Measurements from ENCODE around the gene MACROD2. TPM values are rescaled to one million over a fixed set of nuclear protein-coding genes. Genes with fewer than 3 reads are reported as not detected.

Gene MACROD2
- polyA plus RNA-seq, 1 donor (not counting 4 experiments of a cell fraction or from before 2014, with no cell fraction given), result 0.71 TPM

GRCh38 chr20:14570811-14571210 is 575.5 kb downstream of the MACROD2 start:
- Histone ChIP-seq H3K9me1 (ENCODE audit: control insufficient read depth, extremely low read depth, insufficient read depth, low read length) (peaks cover 2% of the 10 kb centered on the region), H3K79me2 (ENCODE audit: control insufficient read depth, insufficient read depth, low read length) (no peaks in the 10 kb centered on the region), H3K36me3 (ENCODE audit: control insufficient read depth in 2 of 2, extremely low read depth in 1 of 2, insufficient read depth in 2 of 2, low read length in 2 of 2) (no peaks in the 10 kb centered on the region), H4K20me1 (ENCODE audit: control insufficient read depth, extremely low read depth, insufficient read depth, low read length) (no peaks in the 10 kb centered on the region), H3K27ac (ENCODE audit: control insufficient read depth, insufficient read depth, low read length) (no peak overlapping the region), H3K4me3 (ENCODE audit: control insufficient read depth in 2 of 3, extremely low read depth in 1 of 3, insufficient read depth in 2 of 3, low read depth in 1 of 3, low read length in 3 of 3) (no peak overlapping the region), H3K9me3 (ENCODE audit: control insufficient read depth, low read depth, low read length) (no peaks in the 10 kb centered on the region), H3K27me3 (ENCODE audit: control insufficient read depth, extremely low read depth, insufficient read depth, low read length) (no peaks in the 10 kb centered on the region), H3K4me1 (ENCODE audit: control insufficient read depth, extremely low read depth, insufficient read depth, low read length) (peaks cover 12% of the 10 kb centered on the region), H2AFZ (ENCODE audit: control insufficient read depth, low read length) (no peak overlapping the region), H3K4me2 (ENCODE audit: control insufficient read depth, extremely low read depth, insufficient read depth, low read depth, low read length) (no peak overlapping the region), H3K9ac (ENCODE audit: control insufficient read depth, extremely low read depth, insufficient read depth, low read length) (no peak overlapping the region)
- FAIRE-seq, result no peak
- dilution Hi-C loops (cut with MboI; ENCODE audit: extremely low pct_ligation_motif_present, low sequenced_read_pairs), result no loop called here
- no peak for TF ChIP-seq CTCF (optimal IDR thresholded peaks at IDR 0.05 in 1 of 3, IDR thresholded peaks at IDR 0.05 in 1 of 3, conservative IDR thresholded peaks at IDR 0.05 in 1 of 3; ENCODE audit: extremely low read depth in 1 of 3, insufficient read depth in 2 of 3, low read length in 3 of 3)
- no peak for TF ChIP-seq EZH2 (IDR thresholded peaks at IDR 0.05; ENCODE audit: low read length)
- no peak for DNase-seq (ENCODE audit: low read depth, low spot score)

- Histone ChIP-seq H3K9me3 (ENCODE audit: control insufficient read depth, low read depth, low read length) (no peaks in the 10 kb centered on the region), H4K20me1 (ENCODE audit: control insufficient read depth, extremely low read depth, insufficient read depth, low read length) (no peaks in the 10 kb centered on the region), H2AFZ (ENCODE audit: control insufficient read depth, low read length) (no peak overlapping the region), H3K27me3 (ENCODE audit: control insufficient read depth, extremely low read depth, insufficient read depth, low read length) (no peaks in the 10 kb centered on the region), H3K4me3 (ENCODE audit: control insufficient read depth in 2 of 3, extremely low read depth in 1 of 3, insufficient read depth in 2 of 3, low read depth in 1 of 3, low read length in 3 of 3) (no peak overlapping the region), H3K4me1 (ENCODE audit: control insufficient read depth, extremely low read depth, insufficient read depth, low read length) (peaks cover 2% of the 10 kb centered on the region), H3K9ac (ENCODE audit: control insufficient read depth, extremely low read depth, insufficient read depth, low read length) (no peak overlapping the region), H3K79me2 (ENCODE audit: control insufficient read depth, insufficient read depth, low read length) (no peaks in the 10 kb centered on the region), H3K9me1 (ENCODE audit: control insufficient read depth, extremely low read depth, insufficient read depth, low read length) (peaks cover 2% of the 10 kb centered on the region), H3K27ac (ENCODE audit: control insufficient read depth, insufficient read depth, low read length) (no peak overlapping the region), H3K4me2 (ENCODE audit: control insufficient read depth, extremely low read depth, insufficient read depth, low read depth, low read length) (no peak overlapping the region), H3K36me3 (ENCODE audit: control insufficient read depth in 2 of 2, extremely low read depth in 1 of 2, insufficient read depth in 2 of 2, low read length in 2 of 2) (no peaks in the 10 kb centered on the region)
- dilution Hi-C loops (cut with MboI; ENCODE audit: extremely low pct_ligation_motif_present, low sequenced_read_pairs), result no loop called here
- no peak for DNase-seq (ENCODE audit: low read depth, low spot score)
- no peak for FAIRE-seq
- TF ChIP-seq EZH2 (IDR thresholded peaks at IDR 0.05; ENCODE audit: low read length) (no peak), CTCF (optimal IDR thresholded peaks at IDR 0.05 in 1 of 3, IDR thresholded peaks at IDR 0.05 in 1 of 3, conservative IDR thresholded peaks at IDR 0.05 in 1 of 3; ENCODE audit: extremely low read depth in 1 of 3, insufficient read depth in 2 of 3, low read length in 3 of 3) (no peak)
Observed at GRCh38 chr20:14573676-14574075, 578.4 kb downstream of the MACROD2 start.
